GM23338 (cell line): Measurements from ENCODE around the gene IQCF2.

ENCODE experiments used
- CTCF ChIP-seq, 2 experiments: fragments of 200-600 bp in 1 of 2; sonication (generic) in 1 of 2; conservative IDR thresholded peaks; 2 replicates each; pipeline versions ENCODE4 v1.5.1 to v1.6.1; 2016 to 2017; ENCODE audit warnings: antibody characterized with exemption in 2 of 2, low read depth in 2 of 2, mild to moderate bottlenecking in 2 of 2, moderate library complexity in 1 of 2
- EZH2 ChIP-seq: fragments of 200-600 bp; sonication (generic); IDR thresholded peaks from one replicate; pipeline ENCODE4 v1.8.0; 2017; ENCODE audit warnings: antibody characterized with exemption, mild to moderate bottlenecking, low read depth; ENCODE audit not compliant: unreplicated experiment
- EZH2phosphoT487 ChIP-seq: fragments of 200-600 bp; sonication (generic); IDR thresholded peaks from one replicate; pipeline ENCODE4 v1.8.1; 2018; ENCODE audit warnings: antibody characterized with exemption; ENCODE audit not compliant: unreplicated experiment
- POLR2AphosphoS5 ChIP-seq: IDR thresholded peaks from 2 replicates; pipeline ENCODE4 v1.6.1; 2016; ENCODE audit warnings: antibody characterized with exemption, low read depth
- TF ChIP-seq, protein P1 (sequence below): IDR thresholded peaks from one replicate; pipeline ENCODE4 v1.6.1; 2018; ENCODE audit warnings: antibody characterized with exemption; ENCODE audit not compliant: unreplicated experiment

DNA sequence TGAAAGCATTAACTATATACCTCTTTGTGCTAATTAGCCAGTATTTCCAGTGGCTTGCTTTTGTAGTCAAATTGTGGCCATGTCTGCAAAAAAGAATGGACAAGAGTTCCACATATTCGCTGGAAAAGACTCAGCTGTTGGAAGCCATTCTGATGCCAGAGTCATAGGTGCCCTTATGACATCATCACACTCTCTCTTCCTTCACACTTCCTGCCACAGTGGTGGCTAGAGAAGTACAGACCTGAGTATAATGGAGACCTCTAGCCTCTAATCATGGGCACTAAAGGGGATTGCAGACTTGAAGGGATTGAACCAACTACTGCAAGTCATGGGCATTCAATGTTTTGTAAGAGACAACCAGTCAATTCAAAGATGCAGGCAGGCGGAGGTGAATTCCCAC lies 44.0 kb upstream of the IQCF2 start:
- TF ChIP-seq CTCF (conservative IDR thresholded peaks at IDR 0.05; ENCODE audit: low read depth in 2 of 2) (no peak), EZH2 (no peak), POLR2AphosphoS5 (no peak), EZH2phosphoT487 (no peak)
- TF ChIP-seq, protein P1, sequence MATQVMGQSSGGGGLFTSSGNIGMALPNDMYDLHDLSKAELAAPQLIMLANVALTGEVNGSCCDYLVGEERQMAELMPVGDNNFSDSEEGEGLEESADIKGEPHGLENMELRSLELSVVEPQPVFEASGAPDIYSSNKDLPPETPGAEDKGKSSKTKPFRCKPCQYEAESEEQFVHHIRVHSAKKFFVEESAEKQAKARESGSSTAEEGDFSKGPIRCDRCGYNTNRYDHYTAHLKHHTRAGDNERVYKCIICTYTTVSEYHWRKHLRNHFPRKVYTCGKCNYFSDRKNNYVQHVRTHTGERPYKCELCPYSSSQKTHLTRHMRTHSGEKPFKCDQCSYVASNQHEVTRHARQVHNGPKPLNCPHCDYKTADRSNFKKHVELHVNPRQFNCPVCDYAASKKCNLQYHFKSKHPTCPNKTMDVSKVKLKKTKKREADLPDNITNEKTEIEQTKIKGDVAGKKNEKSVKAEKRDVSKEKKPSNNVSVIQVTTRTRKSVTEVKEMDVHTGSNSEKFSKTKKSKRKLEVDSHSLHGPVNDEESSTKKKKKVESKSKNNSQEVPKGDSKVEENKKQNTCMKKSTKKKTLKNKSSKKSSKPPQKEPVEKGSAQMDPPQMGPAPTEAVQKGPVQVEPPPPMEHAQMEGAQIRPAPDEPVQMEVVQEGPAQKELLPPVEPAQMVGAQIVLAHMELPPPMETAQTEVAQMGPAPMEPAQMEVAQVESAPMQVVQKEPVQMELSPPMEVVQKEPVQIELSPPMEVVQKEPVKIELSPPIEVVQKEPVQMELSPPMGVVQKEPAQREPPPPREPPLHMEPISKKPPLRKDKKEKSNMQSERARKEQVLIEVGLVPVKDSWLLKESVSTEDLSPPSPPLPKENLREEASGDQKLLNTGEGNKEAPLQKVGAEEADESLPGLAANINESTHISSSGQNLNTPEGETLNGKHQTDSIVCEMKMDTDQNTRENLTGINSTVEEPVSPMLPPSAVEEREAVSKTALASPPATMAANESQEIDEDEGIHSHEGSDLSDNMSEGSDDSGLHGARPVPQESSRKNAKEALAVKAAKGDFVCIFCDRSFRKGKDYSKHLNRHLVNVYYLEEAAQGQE, result no peak
